K562 (cell line): ENCODE measurements around the gene ELP5. TPM values are rescaled to one million over a fixed set of nuclear protein-coding genes. Genes with fewer than 3 reads are reported as not detected.

Source experiments
- ATAC-seq: fragments of 200-7000 bp; cut with Tn5 transposase; 3 replicates; pipeline ENCODE4 v1.9.1; 2020; ENCODE audit warnings: moderate library complexity
- BruUV-seq: library from RNA; stranded (reverse); fragments of 400-500 nt; replicated peaks from 2 replicates; lab custom pipeline; 2021; lab: Mats Ljungman, UMichigan
- CTCF ChIA-PET: fragments of 300-600 bp; formaldehyde crosslinking; extraction: SDS; loops from one replicate; lab custom pipeline; 2021; ENCODE audit warnings: low intra/inter-chr PET ratio; lab: Yijun Ruan, JAX
- POLR2A ChIA-PET: fragments of 300-600, 350-650 bp; sonication (Branson Sonifier 250); formaldehyde crosslinking; extraction: SDS; loops from one replicate; lab custom pipeline; 2021; ENCODE audit warnings: antibody characterized with exemption, inconsistent platforms; lab: Yijun Ruan, JAX
- DNase-seq, 4 experiments: peaks; one replicate each; pipeline versions ENCODE4 v3.0.0 to v3.0.0-alpha.2; 2011 to 2018; ENCODE audit warnings: low spot score in 3 of 4, mixed read lengths in 3 of 4; ENCODE audit errors: extremely low read depth in 1 of 4
- FAIRE-seq: peaks from 2 replicates; lab custom pipeline; 2011; peaks lifted over from hg19 to GRCh38; lab: Jason Lieb, UNC
- H2AFZ ChIP-seq: 2 replicates; pipeline ENCODE4 v1.6.0; 2011; ENCODE audit warnings: low read depth, low read length, control low read depth, inconsistent platforms
- H3K27ac ChIP-seq: fragments of 200-600 bp; 3 replicates; pipeline ENCODE4 v1.8.0; 2011; ENCODE audit warnings: low read depth, mild to moderate bottlenecking, control low read depth, inconsistent platforms, low read length, moderate library complexity, mixed read lengths; ENCODE audit errors: extremely low read depth
- H3K27me3 ChIP-seq, 2 experiments: fragments of 300-600 bp in 1 of 2; 2 replicates in 1 of 2; 3 replicates in 1 of 2; pipeline versions ENCODE4 v1.6.0 to v1.8.0; 2011; ENCODE audit warnings: inconsistent platforms in 2 of 2, low read length in 2 of 2, mild to moderate bottlenecking in 1 of 2, mixed read lengths in 1 of 2, moderate library complexity in 1 of 2; ENCODE audit not compliant: control insufficient read depth in 2 of 2, insufficient read depth in 2 of 2
- H3K36me3 ChIP-seq: fragments of 300-600 bp; 3 replicates; pipeline ENCODE4 v1.8.0; 2011; ENCODE audit warnings: mild to moderate bottlenecking, low read length, inconsistent platforms; ENCODE audit not compliant: control insufficient read depth, insufficient read depth
- H3K4me1 ChIP-seq, 2 experiments: fragments of 200-600 bp in 1 of 2; replicated peaks in 1 of 2; 2 replicates in 1 of 2; 3 replicates in 1 of 2; pipeline versions ENCODE4 v1.5.1 to v1.8.0; 2011; ENCODE audit warnings: inconsistent platforms in 2 of 2, low read length in 2 of 2, mild to moderate bottlenecking in 1 of 2, mixed read lengths in 1 of 2, moderate library complexity in 1 of 2; ENCODE audit not compliant: control insufficient read depth in 2 of 2, insufficient read depth in 2 of 2
- H3K4me2 ChIP-seq: 2 replicates; pipeline ENCODE4 v1.6.1; 2011; ENCODE audit warnings: low read length, control low read depth, inconsistent platforms, mixed read lengths; ENCODE audit not compliant: insufficient read depth
- H3K4me3 ChIP-seq: fragments of 200-600 bp; sonication (generic), shearing (Covaris generic); 2 replicates; pipeline ENCODE4 v1.5.1; 2016; ENCODE audit warnings: control low read depth, inconsistent platforms
- H3K79me2 ChIP-seq: fragments of 200-600 bp; 3 replicates; pipeline ENCODE4 v1.8.0; 2011; ENCODE audit warnings: low read length, inconsistent platforms; ENCODE audit not compliant: control insufficient read depth, insufficient read depth
- H3K9ac ChIP-seq, 2 experiments: 2 replicates each; pipeline versions ENCODE4 v1.6.0 to v1.6.1; 2011; ENCODE audit warnings: low read depth in 2 of 2, low read length in 2 of 2, control low read depth in 1 of 2, inconsistent platforms in 1 of 2, mild to moderate bottlenecking in 1 of 2, mixed read lengths in 1 of 2; ENCODE audit not compliant: insufficient read depth in 1 of 2
- H3K9me1 ChIP-seq: one replicate; pipeline ENCODE4 v1.6.0; 2011; ENCODE audit warnings: inconsistent platforms, mild to moderate bottlenecking, low read length, moderate library complexity; ENCODE audit not compliant: control insufficient read depth, insufficient read depth
- H3K9me3 ChIP-seq: replicated peaks from 2 replicates; pipeline ENCODE4 v1.5.1; 2011; ENCODE audit warnings: low read depth, low read length, inconsistent platforms; ENCODE audit not compliant: control insufficient read depth, insufficient read depth
- H4K20me1 ChIP-seq: replicated peaks from 2 replicates; pipeline ENCODE4 v1.6.1; 2011; ENCODE audit warnings: low read length, inconsistent platforms, mixed read lengths; ENCODE audit not compliant: control insufficient read depth, insufficient read depth
- ATF6 ChIP-seq: sonication (generic); formaldehyde crosslinking; IDR thresholded peaks from 2 replicates; pipeline ENCODE4 v1.4.0; 2020; ENCODE audit warnings: mild to moderate bottlenecking, missing genetic modification reagents
- ATF7 ChIP-seq: fragments of 450-650 bp; IDR thresholded peaks from 2 replicates; pipeline ENCODE4 v1.7.1; 2014; ENCODE audit warnings: mild to moderate bottlenecking, moderate library complexity
- BRCA1 ChIP-seq, 2 experiments: fragments of 450-650 bp in 1 of 2; sonication (generic) in 1 of 2; formaldehyde crosslinking in 1 of 2; IDR thresholded peaks; 2 replicates each; pipeline versions ENCODE4 v1.5.0 to v1.6.1; 2017 to 2020; ENCODE audit warnings: mild to moderate bottlenecking in 1 of 2, missing genetic modification reagents in 1 of 2
- CREB3 ChIP-seq: fragments of 450-650 bp; conservative IDR thresholded peaks from 2 replicates; pipeline ENCODE4 v1.6.1; 2016; ENCODE audit warnings: missing genetic modification characterization, low read depth, mild to moderate bottlenecking, missing compliant biosample characterization, moderate library complexity
- MCM7 ChIP-seq, 2 experiments: fragments of 450-650 bp; IDR thresholded peaks; 2 replicates each; pipeline ENCODE4 v1.6.1; 2016 to 2018
- MYC ChIP-seq, 2 experiments: fragments of 250-450 bp in 1 of 2; sonication (Bioruptor Pico) in 1 of 2; IDR thresholded peaks; 2 replicates each; pipeline versions ENCODE4 v1.5.1 to v1.6.1; 2012 to 2021; ENCODE audit warnings: low read depth in 2 of 2, borderline replicate concordance in 1 of 2, improper control_type of control experiment in 1 of 2, low read length in 1 of 2, mild to moderate bottlenecking in 1 of 2, moderate library complexity in 1 of 2
- NFATC3 ChIP-seq: fragments of 450-650 bp; IDR thresholded peaks from 2 replicates; pipeline ENCODE4 v1.6.1; 2017; ENCODE audit warnings: mild to moderate bottlenecking
- PURB ChIP-seq: sonication (generic); formaldehyde crosslinking; IDR thresholded peaks from 2 replicates; pipeline ENCODE4 v1.9.0; 2021; ENCODE audit warnings: low read depth, mild to moderate bottlenecking, missing genetic modification reagents
- SMARCA5 ChIP-seq: fragments of 450-650 bp; IDR thresholded peaks from 2 replicates; pipeline ENCODE4 v1.6.1; 2016
- TAF15 ChIP-seq: fragments of 200-400 bp; formaldehyde crosslinking; IDR thresholded peaks from 2 replicates; pipeline ENCODE4 v1.6.1; 2017; ENCODE audit warnings: mild to moderate bottlenecking, low read depth, low read length, moderate library complexity
- ZC3H8 ChIP-seq: fragments of 450-650 bp; IDR thresholded peaks from 2 replicates; pipeline ENCODE4 v1.6.1; 2017
- ZNF324 ChIP-seq: fragments of 250-450 bp; sonication (Bioruptor Pico); IDR thresholded peaks from 2 replicates; pipeline ENCODE4 v1.4.0; 2020; ENCODE audit warnings: mild to moderate bottlenecking
- ZNF398 ChIP-seq: fragments of 250-450 bp; sonication (Bioruptor Pico); IDR thresholded peaks from 2 replicates; pipeline ENCODE4 v1.8.0; 2021; ENCODE audit warnings: moderate library complexity, mild to moderate bottlenecking, inconsistent platforms
- ZNF431 ChIP-seq: sonication (generic); formaldehyde crosslinking; IDR thresholded peaks from 2 replicates; pipeline ENCODE4 v1.8.0; 2022; ENCODE audit warnings: mild to moderate bottlenecking, missing genetic modification reagents
- WGBS: fragments of 100-300 bp; shearing (Covaris generic); methylation state at CpG from one replicate; pipeline ENCODE4 v1.1.6; 2016; ENCODE audit warnings: low coverage, mixed read lengths; ENCODE audit not compliant: insufficient coverage; ENCODE audit errors: missing lambda C conversion rate; 5-methylcytosine and 5-hydroxymethylcytosine counted together
- in situ Hi-C: fragments of 300-500 bp; cut with MboI; formaldehyde crosslinking; loops from 4 replicates; pipeline ENCODE4 v1.15.0; 2018; ENCODE audit warnings: inconsistent platforms, mixed read lengths
- intact Hi-C: fragments of 100-400 bp; cut with micrococcal nuclease; formaldehyde crosslinking; loops from 2 replicates; pipeline ENCODE4 v1.14.2; 2022
- polyA plus RNA-seq, 8 experiments: library from polyadenylated mRNA; depleted of rRNA in 4 of 8; stranded (reverse) in 5 of 8; unstranded in 3 of 8; fragments of >200 nt; fragmentation: Nextera tagmentation in 2 of 8; fragmentation: Illumina TruSeq in 1 of 8; extraction: Ambion mirVana in 2 of 8; extraction: Trizol in 1 of 8; gene quantifications; 2 replicates each; pipeline versions ENCODE4 v1.2.1 to v1.2.3, GENCODE V29; 2011 to 2014; ENCODE audit warnings: inconsistent platforms in 1 of 8, missing spikeins in 1 of 8
- total RNA-seq, 7 experiments: library from RNA; depleted of rRNA in 6 of 7; stranded (reverse); fragments of >200 nt in 6 of 7; fragmentation: Illumina TruSeq in 2 of 7; extraction: Trizol in 2 of 7; gene quantifications; 2 replicates each; pipeline versions ENCODE4 v1.2.1 to v1.2.3, GENCODE V29; 2011 to 2021; ENCODE audit warnings: low replicate concordance in 1 of 7

The ELP5 gene
- total and polyA plus RNA-seq, 9 of the 15 experiments (the other 6 are each of a cell fraction or from before 2014, with no cell fraction given): 25.7 to 77.9 (median 52.9) TPM

GRCh38 chr17:7307686-7308624 is 55.9 kb downstream of the ELP5 start:
- no peak for FAIRE-seq
- H3K79me2 ChIP-seq: peaks cover 43% of the 10 kb centered on the region
- H3K4me1 ChIP-seq: peaks cover 20 to 22% of the 10 kb centered on the region in 2 experiments
- H3K9me3 ChIP-seq: no peaks in the 10 kb centered on the region
- peak; percentile 49 to 65 (median 57) for DNase-seq
- ChIA-PET POLR2A (interaction anchor here (0.5 to 1.6 kb wide), 4 partner anchors 9 to 25 kb away, joined by 3 to 5 read pairs (median 4); no protein-coding TSS in a partner anchor), CTCF (interaction anchor here (0.7 kb wide), 1 partner anchor 56 kb away, joined by 3 read pairs; the partner anchor contains the start of gene ELP5)
- WGBS: 1% methylated on average over 10 of the region's 104 CpGs
- H3K4me2 ChIP-seq: peak overlapping the region; percentile 97
- H3K36me3 ChIP-seq: peaks cover 44% of the 10 kb centered on the region
- peak overlapping the region; percentile 99 for H3K9ac ChIP-seq
- H3K27ac ChIP-seq: peak overlapping the region; percentile 93
- H3K9me1 ChIP-seq: peaks cover 11% of the 10 kb centered on the region
- H3K4me3 ChIP-seq: peak overlapping the region; percentile 96
- intact Hi-C loops: no loop called here
- H4K20me1 ChIP-seq: peaks cover 35% of the 10 kb centered on the region
- in situ Hi-C loops: no loop called here
- H2AFZ ChIP-seq: no peak overlapping the region
- no TSS peak for BruUV-seq
- ATAC-seq: peak; percentile 25
- H3K27me3 ChIP-seq: no peaks in the 10 kb centered on the region
- TF ChIP-seq ATF7: no peak
- TF ChIP-seq MCM7 (IDR thresholded peaks at IDR 0.05): no peak
- TF ChIP-seq ZNF431 (CRISPR knock-in tag): no peak
- TF ChIP-seq ZNF398 (CRISPR knock-in tag): no peak
- no peak for TF ChIP-seq BRCA1 (IDR thresholded peaks at IDR 0.05)
- no peak for TF ChIP-seq BRCA1 (CRISPR knock-in tag; IDR thresholded peaks at IDR 0.05)
- TF ChIP-seq CREB3 (tag): no peak
- no peak for TF ChIP-seq TAF15
- TF ChIP-seq PURB (CRISPR knock-in tag): no peak
- TF ChIP-seq MYC (IDR thresholded peaks at IDR 0.05; ENCODE audit: low read depth, low read length): peak; percentile 95
- 0 out of 2 replicates have a peak, but pooled peaks have one; percentile 46 for TF ChIP-seq MYC (CRISPR knock-in tag; IDR thresholded peaks at IDR 0.05; ENCODE audit: borderline replicate concordance, low read depth)
- no peak for TF ChIP-seq ZNF324 (CRISPR knock-in tag)
- 0 out of 2 replicates have a peak, but pooled peaks have one; percentile 26 for TF ChIP-seq ATF6
- TF ChIP-seq ZC3H8: no peak
- no peak for TF ChIP-seq NFATC3
- no peak for TF ChIP-seq SMARCA5
